Measurements from ENCODE around the gene GNAI3.

DNA sequence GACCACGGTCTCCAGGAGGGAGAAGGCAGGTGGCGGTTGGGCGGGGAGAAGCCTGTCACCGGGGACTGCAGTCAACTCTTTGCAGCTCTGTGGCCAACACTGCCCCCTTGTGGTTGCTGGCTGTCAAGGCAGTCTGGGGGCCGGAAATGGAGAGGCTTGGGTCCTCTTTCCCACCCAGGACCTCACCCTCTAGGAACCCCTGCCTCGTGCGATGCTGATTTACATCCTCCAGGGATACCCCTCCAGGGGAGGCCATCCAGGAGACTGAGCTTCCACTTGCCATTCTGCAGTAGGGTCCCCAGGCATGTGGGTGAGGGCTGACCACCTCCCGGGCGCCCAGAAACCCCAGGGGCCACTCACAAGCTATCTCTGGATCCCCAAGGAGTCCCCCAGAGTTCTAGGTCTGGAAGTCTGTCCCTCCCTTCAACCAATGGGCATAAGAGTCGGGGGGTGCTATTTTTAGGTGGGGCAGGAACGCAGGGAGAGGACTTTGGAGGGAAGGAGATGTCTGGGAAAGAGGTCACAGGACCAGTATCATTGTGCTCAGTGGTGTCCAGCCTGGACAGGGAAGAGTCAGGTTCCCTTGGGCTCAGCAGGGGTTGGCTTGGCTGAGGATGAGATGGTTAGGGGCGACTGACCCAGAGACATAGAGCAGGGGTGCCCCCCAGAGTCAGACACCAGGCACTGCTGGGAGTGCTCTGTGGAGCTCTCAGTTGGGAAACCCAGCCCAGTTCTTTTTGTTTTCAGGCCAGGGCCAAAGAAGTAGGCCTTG lies 15.9 kb upstream of the GNAI3 start:
- TF ChIP-seq, protein P1, sequence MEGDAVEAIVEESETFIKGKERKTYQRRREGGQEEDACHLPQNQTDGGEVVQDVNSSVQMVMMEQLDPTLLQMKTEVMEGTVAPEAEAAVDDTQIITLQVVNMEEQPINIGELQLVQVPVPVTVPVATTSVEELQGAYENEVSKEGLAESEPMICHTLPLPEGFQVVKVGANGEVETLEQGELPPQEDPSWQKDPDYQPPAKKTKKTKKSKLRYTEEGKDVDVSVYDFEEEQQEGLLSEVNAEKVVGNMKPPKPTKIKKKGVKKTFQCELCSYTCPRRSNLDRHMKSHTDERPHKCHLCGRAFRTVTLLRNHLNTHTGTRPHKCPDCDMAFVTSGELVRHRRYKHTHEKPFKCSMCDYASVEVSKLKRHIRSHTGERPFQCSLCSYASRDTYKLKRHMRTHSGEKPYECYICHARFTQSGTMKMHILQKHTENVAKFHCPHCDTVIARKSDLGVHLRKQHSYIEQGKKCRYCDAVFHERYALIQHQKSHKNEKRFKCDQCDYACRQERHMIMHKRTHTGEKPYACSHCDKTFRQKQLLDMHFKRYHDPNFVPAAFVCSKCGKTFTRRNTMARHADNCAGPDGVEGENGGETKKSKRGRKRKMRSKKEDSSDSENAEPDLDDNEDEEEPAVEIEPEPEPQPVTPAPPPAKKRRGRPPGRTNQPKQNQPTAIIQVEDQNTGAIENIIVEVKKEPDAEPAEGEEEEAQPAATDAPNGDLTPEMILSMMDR (IDR thresholded peaks at IDR 0.05) = peak; percentile 97 to 99 (median 98)
- no peak for TF ChIP-seq POLR2A (IDR thresholded peaks at IDR 0.05)

Data from vagina (tissue), 2 donors.